ENCODE data around the gene SMAP1. TPM values are rescaled to one million over a fixed set of nuclear protein-coding genes. Genes with fewer than 3 reads are reported as not detected.
A peak's percentile ranks its signal among the peaks of the same experiment; 100 is the strongest.

SMAP1 gene
- total RNA-seq, 2 experiments from 2014 or later: 24.3 to 25.0 TPM

GRCh38 chr6:70668499-70668812 is 773 bp downstream of the SMAP1 start:
- peak overlapping the region; percentile 90 for H3K4me3 Mint-ChIP-seq
- H3K36me3 Mint-ChIP-seq: peaks cover 2% of the 10 kb centered on the region
- peak overlapping the region; percentile 61 for H3K27ac Mint-ChIP-seq
- no peaks in the 10 kb centered on the region for H3K9me3 Mint-ChIP-seq
- H3K4me1 Mint-ChIP-seq: peaks cover 46% of the 10 kb centered on the region
- H3K27me3 Mint-ChIP-seq: no peaks in the 10 kb centered on the region
- DNase-seq: no peak

- H3K27me3 Mint-ChIP-seq: no peaks in the 10 kb centered on the region
- no peak for DNase-seq
- peak overlapping the region; percentile 20 for H3K27ac Mint-ChIP-seq
- H3K4me3 Mint-ChIP-seq: peak overlapping the region; percentile 90
- no peaks in the 10 kb centered on the region for H3K9me3 Mint-ChIP-seq
- peaks cover 50% of the 10 kb centered on the region for H3K4me1 Mint-ChIP-seq
- peaks cover 2% of the 10 kb centered on the region for H3K36me3 Mint-ChIP-seq
These were observed 1.4 kb downstream of the SMAP1 start for GRCh38 chr6:70669133-70669532.

- DNase-seq: no peak
- Mint-ChIP-seq H3K27ac (no peak overlapping the region), H3K9me3 (no peaks in the 10 kb centered on the region), H3K27me3 (no peaks in the 10 kb centered on the region), H3K4me1 (peaks cover 49% of the 10 kb centered on the region), H3K36me3 (peaks cover 2% of the 10 kb centered on the region), H3K4me3 (no peak overlapping the region)
These were observed 4.9 kb downstream of the SMAP1 start for GRCh38 chr6:70672549-70672948.

- Mint-ChIP-seq H3K27me3 (no peaks in the 10 kb centered on the region), H3K4me1 (peaks cover 49% of the 10 kb centered on the region), H3K27ac (no peak overlapping the region), H3K36me3 (peaks cover 2% of the 10 kb centered on the region), H3K9me3 (no peaks in the 10 kb centered on the region), H3K4me3 (no peak overlapping the region)
- no peak for DNase-seq
These were observed 5.4 kb downstream of the SMAP1 start for GRCh38 chr6:70673054-70673453.

- no peaks in the 10 kb centered on the region for H3K27me3 Mint-ChIP-seq
- H3K9me3 Mint-ChIP-seq: no peaks in the 10 kb centered on the region
- H3K4me3 Mint-ChIP-seq: no peak overlapping the region
- no peak for DNase-seq
- no peak overlapping the region for H3K27ac Mint-ChIP-seq
- H3K4me1 Mint-ChIP-seq: peaks cover 51% of the 10 kb centered on the region
- peaks cover 2% of the 10 kb centered on the region for H3K36me3 Mint-ChIP-seq
These were observed 5.9 kb downstream of the SMAP1 start for GRCh38 chr6:70673601-70674000.

- H3K36me3 Mint-ChIP-seq: peaks cover 5% of the 10 kb centered on the region
- no peaks in the 10 kb centered on the region for H3K9me3 Mint-ChIP-seq
- peaks cover 44% of the 10 kb centered on the region for H3K4me1 Mint-ChIP-seq
- no peak overlapping the region for H3K27ac Mint-ChIP-seq
- H3K4me3 Mint-ChIP-seq: no peak overlapping the region
- no peaks in the 10 kb centered on the region for H3K27me3 Mint-ChIP-seq
- DNase-seq: no peak
These were observed 8.1 kb downstream of the SMAP1 start for GRCh38 chr6:70675822-70676221.

- H3K27me3 Mint-ChIP-seq: no peaks in the 10 kb centered on the region
- no peak overlapping the region for H3K27ac Mint-ChIP-seq
- no peak for DNase-seq
- peaks cover 36% of the 10 kb centered on the region for H3K4me1 Mint-ChIP-seq
- no peaks in the 10 kb centered on the region for H3K9me3 Mint-ChIP-seq
- H3K4me3 Mint-ChIP-seq: no peak overlapping the region
- H3K36me3 Mint-ChIP-seq: peaks cover 5% of the 10 kb centered on the region
These were observed 9.1 kb downstream of the SMAP1 start for GRCh38 chr6:70676821-70677220.

GRCh38 chr6:70680396-70680795 is 12.7 kb downstream of the SMAP1 start:
- Mint-ChIP-seq H3K4me1 (peaks cover 32% of the 10 kb centered on the region), H3K4me3 (no peak overlapping the region), H3K9me3 (no peaks in the 10 kb centered on the region), H3K36me3 (peaks cover 3% of the 10 kb centered on the region), H3K27ac (no peak overlapping the region), H3K27me3 (no peaks in the 10 kb centered on the region)
- no peak for DNase-seq

GRCh38 chr6:70684794-70685493 is 17.3 kb downstream of the SMAP1 start:
- Mint-ChIP-seq H3K4me3 (no peak overlapping the region), H3K36me3 (peaks cover 1% of the 10 kb centered on the region), H3K9me3 (no peaks in the 10 kb centered on the region), H3K4me1 (peaks cover 43% of the 10 kb centered on the region), H3K27me3 (no peaks in the 10 kb centered on the region), H3K27ac (no peak overlapping the region)
- DNase-seq: no peak

GRCh38 chr6:70685494-70686180 is 18.0 kb downstream of the SMAP1 start:
- Mint-ChIP-seq H3K27me3 (no peaks in the 10 kb centered on the region), H3K4me1 (peaks cover 42% of the 10 kb centered on the region), H3K4me3 (no peak overlapping the region), H3K27ac (no peak overlapping the region), H3K36me3 (no peaks in the 10 kb centered on the region), H3K9me3 (no peaks in the 10 kb centered on the region)
- DNase-seq: no peak

- Mint-ChIP-seq H3K9me3 (peaks cover 7% of the 10 kb centered on the region), H3K36me3 (peaks cover 8% of the 10 kb centered on the region), H3K4me3 (no peak overlapping the region), H3K27me3 (no peaks in the 10 kb centered on the region), H3K27ac (no peak overlapping the region), H3K4me1 (peaks cover 44% of the 10 kb centered on the region)
- no peak for DNase-seq
These were observed 19.0 kb downstream of the SMAP1 start for GRCh38 chr6:70686548-70687133.

GRCh38 chr6:70693887-70694286 is 26.2 kb downstream of the SMAP1 start:
- Mint-ChIP-seq H3K9me3 (peaks cover 15% of the 10 kb centered on the region), H3K27ac (no peak overlapping the region), H3K4me1 (peaks cover 38% of the 10 kb centered on the region), H3K27me3 (no peaks in the 10 kb centered on the region), H3K4me3 (no peak overlapping the region), H3K36me3 (peaks cover 22% of the 10 kb centered on the region)
- DNase-seq: no peak

- H3K27me3 Mint-ChIP-seq: no peaks in the 10 kb centered on the region
These were observed 26.7 kb downstream of the SMAP1 start for GRCh38 chr6:70694371-70694770.

GRCh38 chr6:70700922-70701876 is 33.5 kb downstream of the SMAP1 start:
- DNase-seq: no peak
- Mint-ChIP-seq H3K9me3 (peaks cover 2% of the 10 kb centered on the region), H3K36me3 (peaks cover 23% of the 10 kb centered on the region), H3K27ac (no peak overlapping the region), H3K4me3 (no peak overlapping the region), H3K27me3 (no peaks in the 10 kb centered on the region), H3K4me1 (peaks cover 22% of the 10 kb centered on the region)

More at GRCh38 chr6:70694371-70694770, 26.7 kb downstream of the SMAP1 start:
- peaks cover 15% of the 10 kb centered on the region for H3K9me3 Mint-ChIP-seq
- H3K4me1 Mint-ChIP-seq: peaks cover 33% of the 10 kb centered on the region
- H3K4me3 Mint-ChIP-seq: no peak overlapping the region
- H3K27ac Mint-ChIP-seq: no peak overlapping the region
- DNase-seq: no peak
- peaks cover 22% of the 10 kb centered on the region for H3K36me3 Mint-ChIP-seq

- DNase-seq: no peak
- Mint-ChIP-seq H3K27me3 (no peaks in the 10 kb centered on the region), H3K27ac (no peak overlapping the region), H3K9me3 (no peaks in the 10 kb centered on the region), H3K36me3 (peaks cover 9% of the 10 kb centered on the region), H3K4me1 (peaks cover 39% of the 10 kb centered on the region), H3K4me3 (no peak overlapping the region)
These were observed 38.1 kb downstream of the SMAP1 start for GRCh38 chr6:70705772-70706171.
